ENCODE results near the gene IL22RA2. TPM values are rescaled to one million over a fixed set of nuclear protein-coding genes. Genes with fewer than 3 reads are reported as not detected.

Gene IL22RA2
- total RNA-seq, 1 experiment from 2014 or later, result not detected

GRCh38 chr6:137149035-137149393 lies 24.4 kb downstream of the IL22RA2 start:
- DNase-seq (ENCODE audit: low spot score) (no peak), ATAC-seq (no peak)
- POLR2A ChIA-PET, result no interaction called here
- Mint-ChIP-seq H3K36me3 (no peaks in the 10 kb centered on the region), H3K4me3 (no peak overlapping the region), H3K27ac (no peak overlapping the region), H3K27me3 (ENCODE audit: low read depth) (no peaks in the 10 kb centered on the region), H3K9me3 (peaks cover 40% of the 10 kb centered on the region), H3K4me1 (no peaks in the 10 kb centered on the region)
- no peak for TF ChIP-seq CBFB (CRISPR knock-in tag; IDR thresholded peaks at IDR 0.05; ENCODE audit: low read depth)
- TF ChIP-seq JUN (CRISPR knock-in tag; IDR thresholded peaks at IDR 0.05), result no peak
- TF ChIP-seq ATF2 (CRISPR knock-in tag; IDR thresholded peaks at IDR 0.05; ENCODE audit: borderline replicate concordance, low read depth), result no peak
- no peak for TF ChIP-seq ZNF532 (CRISPR knock-in tag; IDR thresholded peaks at IDR 0.05; ENCODE audit: borderline replicate concordance)
- no peak for TF ChIP-seq MAX (CRISPR knock-in tag; IDR thresholded peaks at IDR 0.05)
- no peak for TF ChIP-seq ATF1 (CRISPR knock-in tag; IDR thresholded peaks at IDR 0.05)
- no peak for TF ChIP-seq CDX4 (CRISPR knock-in tag; IDR thresholded peaks at IDR 0.05; ENCODE audit: borderline replicate concordance)
- CTCF ChIA-PET, result no interaction called here

- H3K27me3 Mint-ChIP-seq (ENCODE audit: low read depth), result no peaks in the 10 kb centered on the region
- no peak for ATAC-seq
- H3K9me3 Mint-ChIP-seq, result peaks cover 38% of the 10 kb centered on the region
- H3K4me3 Mint-ChIP-seq, result no peak overlapping the region
- no peak for DNase-seq (ENCODE audit: low spot score)
- ChIA-PET POLR2A (no interaction called here), CTCF (no interaction called here)
- no peak overlapping the region for H3K27ac Mint-ChIP-seq
- H3K4me1 Mint-ChIP-seq, result no peaks in the 10 kb centered on the region
- TF ChIP-seq SMAD3 (CRISPR knock-in tag; IDR thresholded peaks at IDR 0.05; ENCODE audit: borderline replicate concordance) (no peak), ETV6 (CRISPR knock-in tag; IDR thresholded peaks at IDR 0.05) (no peak)
- H3K36me3 Mint-ChIP-seq, result no peaks in the 10 kb centered on the region
Observed at GRCh38 chr6:137148306-137149034, 25.0 kb downstream of the IL22RA2 start.

- no peak overlapping the region for H3K27ac Mint-ChIP-seq
- no peaks in the 10 kb centered on the region for H3K27me3 Mint-ChIP-seq (ENCODE audit: low read depth)
- no peak for DNase-seq (ENCODE audit: low spot score)
- CTCF ChIA-PET, result no interaction called here
- TF ChIP-seq E2F5 (CRISPR knock-in tag; IDR thresholded peaks at IDR 0.05) (no peak), ZSCAN18 (CRISPR knock-in tag; IDR thresholded peaks at IDR 0.05) (no peak), ZNF532 (CRISPR knock-in tag; IDR thresholded peaks at IDR 0.05; ENCODE audit: borderline replicate concordance) (no peak), ZNF281 (CRISPR knock-in tag; IDR thresholded peaks at IDR 0.05) (no peak), SMAD4 (CRISPR knock-in tag; IDR thresholded peaks at IDR 0.05) (no peak)
- ATAC-seq, result no peak
- H3K4me1 Mint-ChIP-seq, result no peaks in the 10 kb centered on the region
- H3K9me3 Mint-ChIP-seq, result peaks cover 28% of the 10 kb centered on the region
- POLR2A ChIA-PET, result no interaction called here
- H3K36me3 Mint-ChIP-seq, result no peaks in the 10 kb centered on the region
- no peak overlapping the region for H3K4me3 Mint-ChIP-seq
Observed at GRCh38 chr6:137147195-137147594, 26.2 kb downstream of the IL22RA2 start.

All from WTC11 (cell line).